HG02610 (cell line): ENCODE results near the gene ALPK1.
"Not testable (repeated sequence)": the region's sequence is repeated elsewhere in the genome, so short reads cannot be mapped to it uniquely, and the experiment has no call there.

Experiments
- ATAC-seq: cut with Tn5 transposase; IDR thresholded peaks from one replicate; pipeline ENCODE4 v1.9.1; 2021; ENCODE audit warnings: mild to moderate bottlenecking, moderate library complexity; ENCODE audit not compliant: unreplicated experiment

Gene ALPK1

GRCh38 chr4:112284166-112284565 is 13.0 kb upstream of the ALPK1 start:
- no peak for ATAC-seq

- ATAC-seq, result peak; percentile 15
These were observed 12.3 kb upstream of the ALPK1 start for GRCh38 chr4:112284662-112285411.

DNA sequence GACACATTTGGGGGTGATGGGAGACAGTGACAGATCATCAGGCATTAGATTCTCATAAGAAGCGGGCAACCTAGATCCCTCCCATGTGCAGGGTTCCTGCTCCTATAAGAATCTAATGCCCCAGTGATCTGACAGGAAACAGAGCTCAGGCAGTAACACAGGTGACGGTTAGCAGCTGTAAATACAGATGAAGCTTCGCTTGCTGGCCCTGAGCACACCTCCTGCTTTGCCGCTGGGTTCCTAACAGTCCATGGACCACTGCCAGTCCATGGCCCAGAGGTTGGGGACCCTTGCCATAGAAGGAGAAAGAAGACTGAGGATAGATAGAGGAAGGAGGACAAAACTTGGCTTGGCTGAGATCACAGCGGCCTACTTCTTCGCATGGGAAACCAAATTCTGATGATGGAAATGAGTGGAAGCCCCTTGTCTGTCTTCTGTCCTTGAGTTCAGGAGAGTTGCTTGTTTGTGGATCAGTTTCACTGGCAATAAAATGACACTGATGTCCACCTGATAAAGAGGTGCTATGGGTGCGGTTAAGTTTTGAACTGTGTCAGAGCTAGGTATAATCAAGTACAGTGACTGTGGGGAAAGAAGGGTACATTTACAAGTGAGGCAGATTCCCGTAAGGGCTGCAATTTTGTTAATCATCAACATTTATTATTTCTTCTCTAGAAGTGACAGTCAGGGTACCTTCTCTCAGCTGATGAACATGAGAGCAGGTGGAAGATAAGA is 9.7 kb upstream of the ALPK1 start:
- peak; percentile 22 for ATAC-seq

DNA sequence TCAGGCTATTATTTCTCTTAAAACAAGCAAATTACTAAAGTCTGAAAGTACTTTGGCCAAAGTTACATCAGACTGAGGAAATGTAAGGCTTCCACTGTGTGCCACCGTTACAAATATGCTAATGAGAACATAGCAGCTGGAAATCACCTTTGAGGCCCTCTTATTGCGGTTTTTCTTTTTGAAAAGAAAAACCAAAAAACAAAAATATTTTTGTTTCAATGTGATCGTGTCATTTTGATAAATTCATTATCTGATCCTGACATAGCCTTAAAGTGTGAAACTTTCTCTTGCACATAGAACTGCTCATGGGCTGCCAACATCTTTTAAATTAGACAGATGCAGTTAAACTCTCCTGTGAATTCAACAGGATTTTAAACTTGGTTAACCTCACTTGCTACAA is 8.7 kb upstream of the ALPK1 start:
- ATAC-seq, result peak; percentile 29

DNA sequence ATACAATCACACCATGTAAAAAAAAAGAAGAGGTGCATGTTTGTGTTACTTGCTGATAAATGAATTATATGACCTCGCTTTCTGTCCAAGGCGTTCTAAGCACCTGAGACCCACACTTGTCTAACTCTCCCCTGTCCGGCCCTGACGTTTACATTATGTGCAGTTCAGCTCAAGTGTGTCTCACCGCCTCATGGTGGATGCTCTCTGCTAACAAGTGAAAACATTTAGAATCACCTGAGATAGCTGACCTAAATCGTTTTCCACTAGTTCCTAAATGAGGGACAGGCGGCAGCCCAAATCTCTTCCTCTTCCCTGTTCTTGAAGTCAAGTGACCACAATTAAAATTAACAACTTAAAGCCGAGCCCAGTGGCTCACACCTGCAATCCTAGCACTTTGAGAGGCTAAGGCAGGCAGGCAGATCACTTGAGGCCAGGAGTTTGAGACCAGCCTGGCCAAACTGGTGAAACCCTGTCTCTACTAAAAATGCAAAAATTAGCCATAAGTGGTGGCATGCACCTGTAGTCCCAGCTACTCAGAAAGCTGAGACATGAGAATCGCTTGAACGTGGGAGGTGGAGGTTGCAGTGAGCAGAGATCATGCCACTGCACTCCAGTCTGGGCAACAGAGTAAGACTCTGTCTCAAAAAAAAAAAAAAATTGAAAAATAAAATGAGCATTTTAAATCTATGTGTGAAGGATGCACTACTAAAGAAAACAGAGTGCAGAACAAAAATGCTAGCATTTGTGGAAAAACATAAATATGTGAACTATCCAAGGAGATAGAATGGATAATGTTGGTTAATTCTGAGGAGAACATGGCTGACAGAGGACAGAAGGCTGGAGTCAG is 7.5 kb upstream of the ALPK1 start:
- peak; percentile 2 for ATAC-seq

DNA sequence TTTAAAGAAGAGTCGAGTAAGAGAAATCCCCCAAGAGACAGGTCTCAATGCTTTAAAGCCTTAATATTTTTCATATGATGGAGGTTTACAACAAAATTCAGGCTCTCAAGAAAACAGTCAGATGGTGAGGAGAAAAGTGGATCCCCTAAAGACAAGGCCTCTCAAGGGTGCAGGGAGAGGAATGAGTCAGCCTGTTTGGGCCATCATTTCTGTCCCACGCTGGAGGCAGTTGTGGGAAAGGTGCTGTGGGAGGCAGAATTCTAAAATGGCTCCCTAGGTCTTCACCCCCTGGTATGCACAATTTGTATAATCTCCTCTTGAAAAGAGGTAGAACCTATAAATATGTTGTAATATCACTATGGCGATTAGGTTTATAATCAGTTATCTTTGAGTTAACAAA is 6.8 kb upstream of the ALPK1 start:
- peak; percentile 46 for ATAC-seq

- ATAC-seq, result no peak
These were observed 2.6 kb downstream of the ALPK1 start for GRCh38 chr4:112299721-112300120.

DNA sequence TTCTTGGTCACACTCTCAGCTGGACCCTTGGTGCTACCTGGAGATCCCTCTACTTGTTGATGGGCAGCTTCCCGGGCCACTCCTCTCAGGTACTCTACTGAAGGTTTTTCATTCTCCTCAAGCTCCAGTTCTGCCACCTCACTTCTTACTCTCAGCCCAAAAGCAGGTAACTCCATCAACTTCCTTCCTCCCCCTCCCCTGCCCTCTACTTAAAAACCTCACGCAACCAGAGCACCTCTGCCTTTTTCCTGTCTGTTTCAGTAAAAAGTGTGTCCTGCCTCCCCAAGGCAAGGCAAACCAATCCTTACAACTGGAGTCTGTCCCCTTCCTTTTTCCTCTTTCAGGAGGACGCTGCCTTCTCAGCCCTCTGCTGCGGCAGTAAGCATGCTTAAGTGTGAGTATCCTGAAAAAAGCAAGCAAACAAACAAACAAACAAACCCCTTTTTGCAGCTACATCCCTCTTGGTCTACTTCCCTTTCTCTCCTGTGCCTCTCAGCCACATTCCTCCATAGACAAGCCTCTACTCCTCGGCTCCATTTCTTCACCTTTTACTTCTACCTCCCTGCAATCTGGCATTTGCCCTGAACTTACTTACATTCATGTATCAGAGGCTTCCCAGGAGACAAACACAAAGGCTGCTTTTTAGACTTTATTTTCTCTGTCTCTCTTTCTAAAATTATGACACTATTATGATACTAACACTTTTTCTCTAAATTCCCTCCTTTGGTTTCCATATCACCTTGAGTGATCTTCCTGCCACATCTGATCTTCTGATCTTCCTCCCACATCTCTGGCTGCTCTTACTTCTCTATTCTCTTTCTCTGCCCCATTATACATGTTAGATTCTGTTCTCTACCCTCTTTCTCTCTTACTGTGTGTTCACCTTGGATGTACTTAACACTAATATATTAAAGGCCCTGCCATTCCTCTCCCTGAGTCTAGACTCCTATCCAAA is 5.4 kb downstream of the ALPK1 start:
- ATAC-seq, result peak; percentile 87

- not testable (repeated sequence) for ATAC-seq
These were observed 8.3 kb downstream of the ALPK1 start for GRCh38 chr4:112305477-112305876.

- ATAC-seq, result not testable (repeated sequence)
These were observed 12.2 kb downstream of the ALPK1 start for GRCh38 chr4:112309263-112309791.

DNA sequence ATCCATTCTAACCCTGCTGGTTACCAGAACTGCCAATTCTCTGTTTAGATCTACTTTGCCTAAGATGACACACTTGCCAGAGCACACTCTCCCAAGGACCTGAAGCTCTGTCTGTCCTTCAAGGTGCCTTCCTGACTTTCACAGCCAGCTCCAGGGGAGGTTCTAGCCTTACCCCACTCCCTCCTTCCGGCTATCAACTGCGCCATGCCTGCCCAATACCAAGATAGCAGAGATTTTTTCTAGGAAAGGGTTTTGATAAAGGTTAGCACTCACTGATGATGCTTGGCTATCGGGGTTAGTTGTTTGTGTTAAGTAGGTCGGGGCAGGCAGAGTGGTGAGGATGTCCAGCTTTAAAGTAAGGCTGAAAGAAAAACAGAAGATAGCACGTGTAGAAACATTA is 14.3 kb downstream of the ALPK1 start:
- ATAC-seq, result no peak

GRCh38 chr4:112312610-112313239 is 15.6 kb downstream of the ALPK1 start:
- peak; percentile 98 for ATAC-seq

DNA sequence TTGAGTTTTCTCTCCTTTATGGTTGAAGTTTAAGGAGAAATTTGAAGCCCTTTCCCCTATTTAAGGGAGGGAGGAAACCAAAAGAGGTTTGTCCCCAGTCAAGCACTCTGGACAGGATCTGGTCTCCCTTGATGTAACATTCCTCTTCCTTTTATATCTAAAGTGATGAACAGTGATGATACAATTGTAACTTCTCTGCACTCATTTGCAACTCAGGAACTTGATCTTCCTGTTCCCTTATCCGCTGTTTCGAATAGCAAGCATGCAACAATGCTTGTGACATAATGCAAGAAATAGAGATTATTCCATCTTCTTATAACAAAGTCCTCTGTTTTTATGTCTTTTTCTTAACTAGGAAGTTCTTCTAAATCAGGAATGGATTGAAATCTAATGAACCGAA is 18.3 kb downstream of the ALPK1 start:
- ATAC-seq, result no peak

DNA sequence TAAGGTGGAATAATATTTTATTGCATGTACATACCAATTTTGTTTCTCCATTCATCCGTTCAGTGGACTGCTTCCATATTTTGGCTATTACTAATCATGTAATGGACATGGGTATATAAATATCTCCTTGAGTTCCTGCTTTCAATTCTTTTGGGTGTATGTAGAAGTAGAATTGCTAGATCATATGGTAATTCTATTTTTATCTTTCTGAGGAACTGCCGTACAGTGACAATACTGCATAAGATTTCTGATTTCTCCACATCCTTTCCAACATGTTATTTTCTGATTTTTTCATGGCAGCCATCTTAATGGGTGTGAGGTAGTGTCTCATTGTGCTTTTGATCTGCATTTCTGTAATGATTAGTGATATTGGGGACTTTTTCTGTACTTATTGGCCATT is 19.2 kb downstream of the ALPK1 start:
- no peak for ATAC-seq

DNA sequence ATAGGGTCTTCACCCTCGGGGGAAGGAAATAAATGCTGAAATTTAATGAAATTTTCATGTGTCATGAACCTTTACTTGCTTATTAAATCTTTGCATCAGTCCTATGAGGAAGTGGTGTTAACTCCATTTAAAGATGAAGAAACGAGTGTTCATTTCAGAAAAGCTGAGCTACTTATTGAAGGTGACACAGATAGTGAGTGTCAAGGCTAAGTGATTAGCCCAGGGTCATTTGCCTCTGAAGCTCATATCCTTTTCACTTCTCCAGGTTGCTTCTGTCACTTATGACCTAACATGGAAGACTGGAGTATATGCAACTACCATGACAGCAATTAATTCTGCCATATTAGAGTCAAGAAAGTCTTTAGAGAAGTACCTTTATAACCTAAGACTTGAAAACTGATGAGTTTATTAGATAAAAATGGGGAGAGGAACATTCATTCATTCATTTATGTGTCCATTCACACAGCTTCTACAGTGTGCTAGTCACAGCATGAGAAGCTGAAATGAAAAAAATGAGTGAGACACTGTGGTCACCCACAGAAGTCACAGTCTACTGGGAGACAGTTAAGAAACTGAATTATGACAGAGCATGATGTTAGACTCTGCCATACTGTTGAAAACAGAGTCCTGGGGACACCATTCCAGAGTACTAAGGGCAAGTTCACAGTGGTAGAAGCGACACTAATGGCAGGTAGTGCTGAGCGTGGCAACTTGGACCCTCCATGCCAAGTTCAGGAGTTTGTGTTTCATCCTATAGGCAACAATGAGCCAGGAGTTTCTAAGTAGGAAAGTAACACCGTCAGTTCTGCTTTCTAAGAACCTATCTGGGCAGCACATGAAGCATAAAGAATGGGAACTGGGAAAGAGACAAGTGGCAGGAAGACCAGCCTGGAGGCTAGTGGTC is 21.3 kb downstream of the ALPK1 start:
- ATAC-seq, result peak; percentile 98

- no peak for ATAC-seq
These were observed 24.9 kb downstream of the ALPK1 start for GRCh38 chr4:112321776-112322684.

- no peak for ATAC-seq
These were observed 25.7 kb downstream of the ALPK1 start for GRCh38 chr4:112322866-112323265.

DNA sequence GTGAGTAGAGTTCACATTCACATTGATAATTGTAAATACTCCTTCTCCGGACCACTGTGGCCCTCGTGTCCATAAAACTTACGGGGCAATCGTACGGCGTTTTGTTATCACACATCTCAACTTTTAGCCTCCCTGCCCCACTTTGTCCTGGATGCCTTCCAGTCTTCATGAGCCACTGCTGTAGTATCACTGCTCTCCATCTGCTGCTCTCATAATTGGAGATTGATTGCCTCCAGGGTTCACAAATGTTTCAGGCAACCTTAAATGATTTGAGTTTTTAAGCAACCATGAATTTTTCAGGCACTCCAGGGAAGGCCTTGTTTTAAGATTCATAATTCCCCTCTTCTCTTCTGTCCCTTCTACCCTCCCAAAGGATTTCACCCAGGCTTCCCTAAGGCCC is 28.4 kb downstream of the ALPK1 start:
- no peak for ATAC-seq
